ENCODE measurements around the gene MYRFL.

The MYRFL gene

DNA sequence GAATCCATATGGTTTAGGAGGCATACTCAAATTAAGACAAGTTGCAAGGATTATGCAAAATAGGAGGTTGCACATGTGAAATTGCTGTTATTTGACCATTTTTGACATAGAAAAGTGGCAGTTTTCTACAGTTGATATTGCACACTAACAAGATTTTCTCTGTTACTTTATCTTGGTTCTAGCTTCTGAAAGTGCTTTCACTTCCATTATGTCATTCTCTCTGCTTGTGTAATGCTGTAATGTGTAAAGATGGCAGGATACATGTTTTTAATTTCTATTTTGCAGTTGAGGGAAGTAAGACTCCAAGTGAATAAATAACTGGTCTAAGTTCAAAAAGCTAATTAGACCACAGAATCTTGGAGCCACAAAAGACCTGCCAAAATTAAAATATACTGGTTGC, 60.6 kb downstream of the MYRFL start:
- H3K4me1 ChIP-seq (ENCODE audit: insufficient read depth, low read length) = no peaks in the 10 kb centered on the region
- ATAC-seq (ENCODE audit: insufficient read depth, low read depth) (no peak), DNase-seq (no peak)
- H3K79me2 ChIP-seq (ENCODE audit: insufficient read depth, low read length) = no peaks in the 10 kb centered on the region
- H4K20me1 ChIP-seq (ENCODE audit: insufficient read depth, low read length) = no peaks in the 10 kb centered on the region
- H2AFZ ChIP-seq (ENCODE audit: low read depth, low read length) = no peak overlapping the region
- H3K27me3 ChIP-seq (ENCODE audit: insufficient read depth, low read length, poor library complexity) = peaks cover 9% of the 10 kb centered on the region
- H3K9ac ChIP-seq (ENCODE audit: low read depth, low read length) = no peak overlapping the region
- no peak overlapping the region for H3K27ac ChIP-seq (ENCODE audit: low read length)
- H3K36me3 ChIP-seq (ENCODE audit: insufficient read depth, low read length) = no peaks in the 10 kb centered on the region
- no peak for TF ChIP-seq EZH2 (IDR thresholded peaks at IDR 0.05; ENCODE audit: borderline replicate concordance, low read depth, low read length, severe bottlenecking)
- TF ChIP-seq, protein P1, sequence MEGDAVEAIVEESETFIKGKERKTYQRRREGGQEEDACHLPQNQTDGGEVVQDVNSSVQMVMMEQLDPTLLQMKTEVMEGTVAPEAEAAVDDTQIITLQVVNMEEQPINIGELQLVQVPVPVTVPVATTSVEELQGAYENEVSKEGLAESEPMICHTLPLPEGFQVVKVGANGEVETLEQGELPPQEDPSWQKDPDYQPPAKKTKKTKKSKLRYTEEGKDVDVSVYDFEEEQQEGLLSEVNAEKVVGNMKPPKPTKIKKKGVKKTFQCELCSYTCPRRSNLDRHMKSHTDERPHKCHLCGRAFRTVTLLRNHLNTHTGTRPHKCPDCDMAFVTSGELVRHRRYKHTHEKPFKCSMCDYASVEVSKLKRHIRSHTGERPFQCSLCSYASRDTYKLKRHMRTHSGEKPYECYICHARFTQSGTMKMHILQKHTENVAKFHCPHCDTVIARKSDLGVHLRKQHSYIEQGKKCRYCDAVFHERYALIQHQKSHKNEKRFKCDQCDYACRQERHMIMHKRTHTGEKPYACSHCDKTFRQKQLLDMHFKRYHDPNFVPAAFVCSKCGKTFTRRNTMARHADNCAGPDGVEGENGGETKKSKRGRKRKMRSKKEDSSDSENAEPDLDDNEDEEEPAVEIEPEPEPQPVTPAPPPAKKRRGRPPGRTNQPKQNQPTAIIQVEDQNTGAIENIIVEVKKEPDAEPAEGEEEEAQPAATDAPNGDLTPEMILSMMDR (IDR thresholded peaks at IDR 0.05; ENCODE audit: borderline replicate concordance, extremely low read depth, low read length, poor library complexity, severe bottlenecking) = no peak
- no peak overlapping the region for H3K4me2 ChIP-seq (ENCODE audit: insufficient read depth, low read length)
- no peak overlapping the region for H3K4me3 ChIP-seq (ENCODE audit: low read depth in 1 of 2, low read length in 2 of 2)
- H3K9me3 ChIP-seq (ENCODE audit: insufficient read depth, low read length, severe bottlenecking) = no peaks in the 10 kb centered on the region

DNA sequence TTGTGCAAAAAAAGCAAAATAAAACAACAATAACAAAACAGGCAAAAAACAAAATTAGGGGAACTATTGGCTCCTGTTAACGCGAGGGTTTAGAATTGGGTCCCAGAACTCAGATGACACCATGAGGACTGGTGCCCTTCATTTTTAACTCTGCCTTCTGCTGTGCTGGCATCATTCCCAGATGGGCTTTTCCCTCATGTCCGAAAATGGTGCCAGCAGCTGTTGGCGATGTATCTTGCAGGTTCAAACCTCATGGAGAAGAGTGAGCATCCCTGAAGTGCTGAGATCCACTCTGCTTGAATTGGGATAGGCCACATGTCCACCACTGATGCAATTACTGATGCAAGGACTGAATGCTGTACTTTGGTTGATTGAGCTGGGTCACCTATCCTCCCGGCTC, 61.1 kb downstream of the MYRFL start:
- TF ChIP-seq, protein P1 (IDR thresholded peaks at IDR 0.05; ENCODE audit: borderline replicate concordance, extremely low read depth, low read length, poor library complexity, severe bottlenecking) = no peak
- no peak for TF ChIP-seq EZH2 (IDR thresholded peaks at IDR 0.05; ENCODE audit: borderline replicate concordance, low read depth, low read length, severe bottlenecking)
- no peak overlapping the region for H3K9ac ChIP-seq (ENCODE audit: low read depth, low read length)
- ATAC-seq (ENCODE audit: insufficient read depth, low read depth) (no peak), DNase-seq (no peak)
- no peaks in the 10 kb centered on the region for H3K79me2 ChIP-seq (ENCODE audit: insufficient read depth, low read length)
- no peaks in the 10 kb centered on the region for H3K9me3 ChIP-seq (ENCODE audit: insufficient read depth, low read length, severe bottlenecking)
- no peak overlapping the region for H3K4me3 ChIP-seq (ENCODE audit: low read depth in 1 of 2, low read length in 2 of 2)
- no peaks in the 10 kb centered on the region for H4K20me1 ChIP-seq (ENCODE audit: insufficient read depth, low read length)
- H3K36me3 ChIP-seq (ENCODE audit: insufficient read depth, low read length) = no peaks in the 10 kb centered on the region
- no peaks in the 10 kb centered on the region for H3K4me1 ChIP-seq (ENCODE audit: insufficient read depth, low read length)
- H2AFZ ChIP-seq (ENCODE audit: low read depth, low read length) = no peak overlapping the region
- no peak overlapping the region for H3K4me2 ChIP-seq (ENCODE audit: insufficient read depth, low read length)
- H3K27me3 ChIP-seq (ENCODE audit: insufficient read depth, low read length, poor library complexity) = peaks cover 9% of the 10 kb centered on the region
- no peak overlapping the region for H3K27ac ChIP-seq (ENCODE audit: low read length)

DNA sequence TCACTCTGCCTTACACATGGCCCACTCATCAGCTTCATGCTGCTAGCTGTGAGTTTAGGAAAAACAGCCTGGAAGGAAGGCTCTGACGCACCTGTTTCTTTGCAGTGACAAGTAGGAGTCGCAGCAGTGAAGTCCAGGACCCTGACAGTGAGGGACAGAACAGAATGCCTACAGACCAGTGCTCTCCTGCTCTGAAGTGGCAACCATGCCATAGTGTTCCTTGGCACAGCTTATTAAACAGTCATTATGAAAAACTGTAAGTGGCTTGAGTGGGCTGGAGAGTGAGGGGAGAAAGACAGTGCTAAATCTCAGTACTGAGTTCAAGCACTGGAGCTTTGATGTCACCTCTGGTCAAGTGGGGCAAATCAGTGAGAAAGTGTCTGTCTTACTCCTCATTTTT, 61.7 kb downstream of the MYRFL start:
- Histone ChIP-seq H3K9ac (ENCODE audit: low read depth, low read length) (no peak overlapping the region), H3K4me1 (ENCODE audit: insufficient read depth, low read length) (no peaks in the 10 kb centered on the region), H3K9me3 (ENCODE audit: insufficient read depth, low read length, severe bottlenecking) (no peaks in the 10 kb centered on the region), H3K27ac (ENCODE audit: low read length) (no peak overlapping the region), H4K20me1 (ENCODE audit: insufficient read depth, low read length) (no peaks in the 10 kb centered on the region), H3K27me3 (ENCODE audit: insufficient read depth, low read length, poor library complexity) (peaks cover 9% of the 10 kb centered on the region), H3K4me2 (ENCODE audit: insufficient read depth, low read length) (no peak overlapping the region), H3K36me3 (ENCODE audit: insufficient read depth, low read length) (no peaks in the 10 kb centered on the region), H2AFZ (ENCODE audit: low read depth, low read length) (no peak overlapping the region), H3K79me2 (ENCODE audit: insufficient read depth, low read length) (no peaks in the 10 kb centered on the region), H3K4me3 (ENCODE audit: low read depth in 1 of 2, low read length in 2 of 2) (no peak overlapping the region)
- no peak for ATAC-seq (ENCODE audit: insufficient read depth, low read depth)
- no peak for DNase-seq
- no peak for TF ChIP-seq EZH2 (IDR thresholded peaks at IDR 0.05; ENCODE audit: borderline replicate concordance, low read depth, low read length, severe bottlenecking)
- TF ChIP-seq, protein P1 (IDR thresholded peaks at IDR 0.05; ENCODE audit: borderline replicate concordance, extremely low read depth, low read length, poor library complexity, severe bottlenecking) = no peak

DNA sequence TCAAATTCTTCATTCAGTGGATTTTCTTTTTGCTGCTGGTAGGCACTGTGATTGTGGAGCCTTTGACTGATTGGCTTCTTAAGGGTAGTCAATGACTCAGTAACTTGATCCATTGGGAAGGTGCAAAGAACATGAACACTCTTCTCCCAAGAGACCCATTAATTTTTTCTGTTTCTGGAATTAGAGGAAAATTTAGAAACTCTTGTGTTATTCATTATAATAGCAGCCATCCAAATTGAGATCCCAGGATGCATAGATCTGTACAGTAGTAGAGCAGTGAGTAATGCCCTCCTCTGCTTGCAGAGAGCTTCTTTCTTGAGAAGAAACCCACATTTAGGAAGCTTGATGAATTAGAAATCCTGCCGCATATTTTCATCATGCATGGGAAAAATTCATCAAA, 63.9 kb downstream of the MYRFL start:
- H3K4me1 ChIP-seq (ENCODE audit: insufficient read depth, low read length) = no peaks in the 10 kb centered on the region

More for the DNA sequence above, 63.9 kb downstream of the MYRFL start:
- H3K36me3 ChIP-seq (ENCODE audit: insufficient read depth, low read length) = no peaks in the 10 kb centered on the region
- no peak overlapping the region for H3K9ac ChIP-seq (ENCODE audit: low read depth, low read length)
- ATAC-seq (ENCODE audit: insufficient read depth, low read depth) (no peak), DNase-seq (no peak)
- H4K20me1 ChIP-seq (ENCODE audit: insufficient read depth, low read length) = no peaks in the 10 kb centered on the region
- H3K4me3 ChIP-seq (ENCODE audit: low read depth in 1 of 2, low read length in 2 of 2) = no peak overlapping the region
- H3K27ac ChIP-seq (ENCODE audit: low read length) = no peak overlapping the region
- TF ChIP-seq, protein P1 (IDR thresholded peaks at IDR 0.05; ENCODE audit: borderline replicate concordance, extremely low read depth, low read length, poor library complexity, severe bottlenecking) = no peak
- TF ChIP-seq EZH2 (IDR thresholded peaks at IDR 0.05; ENCODE audit: borderline replicate concordance, low read depth, low read length, severe bottlenecking) = no peak
- peaks cover 9% of the 10 kb centered on the region for H3K27me3 ChIP-seq (ENCODE audit: insufficient read depth, low read length, poor library complexity)
- no peaks in the 10 kb centered on the region for H3K79me2 ChIP-seq (ENCODE audit: insufficient read depth, low read length)
- H3K4me2 ChIP-seq (ENCODE audit: insufficient read depth, low read length) = no peak overlapping the region
- H2AFZ ChIP-seq (ENCODE audit: low read depth, low read length) = no peak overlapping the region
- no peaks in the 10 kb centered on the region for H3K9me3 ChIP-seq (ENCODE audit: insufficient read depth, low read length, severe bottlenecking)

All from DND-41 (cell line).